ENCODE results near the gene NUPR2.

DNA sequence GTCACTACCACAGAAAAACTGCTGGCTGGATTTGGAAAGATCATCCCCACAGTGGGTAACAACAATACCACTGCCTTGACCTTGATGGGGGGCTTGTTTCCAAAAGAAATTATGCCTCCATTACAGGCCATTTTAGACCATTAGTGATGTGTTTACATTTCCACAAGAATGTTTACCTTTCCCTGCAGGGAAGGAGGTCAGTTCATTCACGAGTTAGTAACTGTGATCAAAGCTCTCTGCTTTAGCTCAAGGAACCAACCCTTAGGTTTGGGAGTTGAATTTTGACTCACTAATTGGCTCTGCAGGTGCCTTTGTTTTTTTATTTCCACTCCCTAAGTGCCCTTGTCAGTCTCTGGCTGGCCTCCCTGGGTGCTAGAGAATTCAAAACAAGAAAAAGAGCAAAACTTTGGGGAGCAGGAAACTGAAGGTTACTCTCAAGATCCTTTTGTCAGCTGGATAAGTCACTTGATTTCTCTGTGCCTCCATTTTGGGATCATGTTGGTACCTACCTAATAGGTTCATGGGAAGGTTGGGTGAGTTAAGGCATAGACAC lies 41.1 kb upstream of the NUPR2 start:
- TF ChIP-seq, protein P1, sequence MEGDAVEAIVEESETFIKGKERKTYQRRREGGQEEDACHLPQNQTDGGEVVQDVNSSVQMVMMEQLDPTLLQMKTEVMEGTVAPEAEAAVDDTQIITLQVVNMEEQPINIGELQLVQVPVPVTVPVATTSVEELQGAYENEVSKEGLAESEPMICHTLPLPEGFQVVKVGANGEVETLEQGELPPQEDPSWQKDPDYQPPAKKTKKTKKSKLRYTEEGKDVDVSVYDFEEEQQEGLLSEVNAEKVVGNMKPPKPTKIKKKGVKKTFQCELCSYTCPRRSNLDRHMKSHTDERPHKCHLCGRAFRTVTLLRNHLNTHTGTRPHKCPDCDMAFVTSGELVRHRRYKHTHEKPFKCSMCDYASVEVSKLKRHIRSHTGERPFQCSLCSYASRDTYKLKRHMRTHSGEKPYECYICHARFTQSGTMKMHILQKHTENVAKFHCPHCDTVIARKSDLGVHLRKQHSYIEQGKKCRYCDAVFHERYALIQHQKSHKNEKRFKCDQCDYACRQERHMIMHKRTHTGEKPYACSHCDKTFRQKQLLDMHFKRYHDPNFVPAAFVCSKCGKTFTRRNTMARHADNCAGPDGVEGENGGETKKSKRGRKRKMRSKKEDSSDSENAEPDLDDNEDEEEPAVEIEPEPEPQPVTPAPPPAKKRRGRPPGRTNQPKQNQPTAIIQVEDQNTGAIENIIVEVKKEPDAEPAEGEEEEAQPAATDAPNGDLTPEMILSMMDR (IDR thresholded peaks at IDR 0.05): no peak
- no peak for TF ChIP-seq POLR2A (IDR thresholded peaks at IDR 0.05)

All from testis (tissue), 2 donors.